ENCODE data around the gene CDK18.

The CDK18 gene

DNA sequence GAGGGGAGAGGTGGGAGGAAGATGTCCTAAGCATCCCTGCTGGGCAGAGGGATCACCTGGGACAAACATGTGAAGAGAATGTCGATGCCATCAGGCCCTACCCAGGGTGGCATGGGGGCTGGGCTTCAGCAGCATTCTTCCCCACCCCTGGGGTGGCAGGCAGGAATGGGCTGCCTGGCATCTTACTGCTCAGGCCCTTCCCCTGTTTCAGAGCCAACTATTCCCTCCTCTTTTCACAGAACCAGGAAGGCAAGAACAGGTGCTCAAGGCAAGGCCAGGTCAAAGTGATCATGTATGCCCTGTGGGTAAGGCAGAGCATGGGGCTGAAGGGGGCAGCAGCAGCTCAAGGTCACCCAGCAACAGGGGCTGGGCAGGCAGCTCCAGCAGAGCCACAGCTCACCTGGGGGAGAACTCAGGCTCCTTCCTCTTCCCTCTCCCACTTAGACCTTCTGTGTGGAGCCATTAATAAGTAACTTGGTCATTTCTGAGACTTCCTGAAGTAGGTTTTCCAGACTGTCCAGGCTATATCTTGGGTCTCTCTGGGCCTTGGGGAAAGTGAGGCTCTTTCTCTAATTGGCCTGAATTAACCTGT, 70.9 kb downstream of the CDK18 start:
- no peak for DNase-seq

DNA sequence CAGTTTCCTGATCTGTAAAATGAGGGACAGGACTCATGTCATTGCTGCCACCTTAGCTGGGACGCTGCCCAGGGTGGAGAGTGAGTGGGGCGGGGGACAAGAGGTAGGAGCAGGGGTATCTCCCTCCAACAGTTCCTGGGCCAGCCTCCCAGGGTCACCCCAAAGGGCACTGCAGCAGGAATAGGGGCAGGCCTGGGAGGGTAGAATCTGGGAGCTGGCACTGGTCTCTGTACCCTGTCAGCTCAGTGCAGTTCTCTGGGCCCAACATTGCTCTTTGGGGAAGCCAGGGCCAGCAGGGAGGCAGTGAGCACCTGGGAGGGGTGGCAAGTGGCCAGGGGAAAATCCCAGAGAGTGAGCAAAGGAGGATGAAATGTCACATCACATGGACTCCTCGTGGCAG, 71.5 kb downstream of the CDK18 start:
- no peak for DNase-seq

DNA sequence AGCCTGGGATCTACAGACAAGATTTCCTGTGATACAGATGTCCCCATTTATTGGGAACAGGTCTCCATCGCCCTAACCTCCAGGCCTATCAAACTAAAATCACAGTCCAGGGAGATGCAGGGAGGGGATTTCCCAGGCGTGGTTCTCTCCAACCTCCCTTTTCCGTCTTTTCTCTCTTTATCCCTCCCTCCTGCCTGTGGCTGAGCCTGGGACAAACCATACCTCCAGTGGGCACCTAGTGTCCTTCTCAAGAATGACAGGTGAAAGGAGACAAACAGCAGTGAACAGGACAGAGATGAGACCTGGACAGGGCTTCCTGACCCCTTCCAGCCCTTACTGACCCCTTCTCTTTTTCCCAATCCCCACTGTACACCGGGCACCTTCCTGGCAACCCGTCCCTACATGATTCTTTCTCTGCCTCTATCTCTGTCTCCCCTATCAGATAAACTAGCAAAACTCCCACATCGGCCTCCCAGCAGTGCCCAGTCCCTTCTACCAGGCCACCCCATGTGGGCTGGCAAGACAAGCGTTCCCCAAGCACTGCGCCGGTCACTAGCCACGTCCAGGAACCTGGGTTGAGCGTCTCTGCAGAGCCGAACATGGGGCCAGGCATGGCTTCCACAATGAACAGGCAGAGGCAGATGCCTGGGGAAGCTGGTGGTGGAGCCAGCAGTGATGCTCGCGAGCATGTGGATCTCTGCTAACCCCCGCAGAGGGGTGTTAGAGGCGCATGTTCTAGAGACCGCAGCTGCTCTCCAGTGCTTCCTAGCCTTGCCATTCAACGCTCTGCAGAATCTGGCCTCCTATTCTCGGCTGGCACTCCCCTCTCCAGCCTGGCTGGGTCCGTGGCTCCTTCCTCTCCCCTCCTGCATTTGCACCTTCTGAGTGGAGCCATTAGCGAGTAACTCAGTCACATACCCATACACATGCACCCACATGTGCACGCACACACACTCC, 72.6 kb downstream of the CDK18 start:
- DNase-seq, result no peak

DNA sequence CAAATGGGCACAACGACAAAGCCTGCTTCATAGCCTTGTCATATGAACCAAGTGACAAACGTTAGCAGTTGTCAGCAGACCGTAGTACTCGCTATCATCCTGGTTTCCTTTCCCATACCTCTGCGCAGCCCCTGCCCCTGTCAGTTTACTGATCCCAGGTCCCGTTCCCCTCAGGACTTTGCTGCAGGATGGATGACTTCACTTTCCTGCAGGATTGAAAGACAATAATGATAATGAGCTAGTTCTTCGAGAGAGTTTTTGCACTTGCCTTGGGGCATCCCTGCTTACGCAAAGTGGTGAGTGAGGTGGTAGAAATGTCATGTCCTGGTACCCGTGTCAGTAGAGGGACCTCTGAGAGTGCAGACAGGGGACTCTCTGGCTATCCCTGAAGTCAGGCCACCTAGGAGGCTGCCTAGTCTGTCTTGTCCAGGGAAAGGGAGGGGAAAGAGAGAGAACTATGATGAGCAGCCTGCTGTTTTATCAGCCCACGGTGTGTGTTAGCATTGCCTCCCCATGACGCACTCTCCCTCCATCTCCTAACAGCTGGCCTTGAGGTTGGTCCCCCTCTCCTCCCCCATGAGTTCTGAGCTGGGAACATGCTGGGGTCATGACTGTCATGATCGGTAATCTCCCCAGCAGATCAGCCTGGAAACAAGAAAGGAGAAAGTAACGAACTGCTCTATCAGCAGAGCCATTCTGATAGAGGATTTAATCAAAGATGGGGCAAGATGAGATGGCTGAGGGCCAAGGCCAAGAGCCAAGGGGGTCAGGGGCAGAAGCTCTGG, 73.6 kb downstream of the CDK18 start:
- no peak for DNase-seq

DNA sequence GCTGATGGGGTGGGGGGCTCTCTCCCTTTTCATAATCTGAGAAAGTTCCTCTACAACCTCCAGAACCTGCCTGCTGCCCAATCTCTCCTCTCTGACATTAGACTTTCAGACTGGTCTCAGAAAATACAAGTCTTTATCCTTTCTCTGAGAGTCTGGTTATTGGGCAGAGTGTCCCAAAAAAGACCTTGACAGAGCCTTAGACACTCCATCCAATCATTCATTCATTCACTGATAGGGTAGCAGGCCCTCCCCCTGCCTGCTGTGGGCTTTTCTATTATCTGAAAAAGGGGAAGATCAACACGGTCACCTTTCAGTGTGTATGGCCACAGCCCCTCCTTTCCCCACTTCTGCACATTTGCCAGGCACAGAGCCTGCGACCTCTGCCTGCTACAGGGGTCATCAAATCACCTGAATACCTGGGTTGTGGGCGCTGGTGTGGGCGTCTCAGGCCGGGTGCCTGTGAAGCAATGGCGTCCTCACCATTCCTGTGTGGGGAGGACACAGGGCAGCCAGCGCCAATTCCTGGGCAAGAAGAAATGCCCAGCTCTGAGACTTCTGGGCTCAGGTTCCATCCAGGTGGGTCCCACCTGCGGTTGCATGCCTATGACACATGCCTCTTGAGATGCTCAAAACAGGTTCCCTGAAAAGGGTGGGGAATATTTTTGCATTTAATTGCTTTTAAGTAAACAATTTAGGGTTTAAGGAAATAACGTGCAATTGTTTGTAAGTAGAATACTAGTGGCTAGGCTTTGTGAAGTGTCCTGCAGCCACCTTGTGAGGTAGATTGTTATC, 74.5 kb downstream of the CDK18 start:
- no peak for DNase-seq

DNA sequence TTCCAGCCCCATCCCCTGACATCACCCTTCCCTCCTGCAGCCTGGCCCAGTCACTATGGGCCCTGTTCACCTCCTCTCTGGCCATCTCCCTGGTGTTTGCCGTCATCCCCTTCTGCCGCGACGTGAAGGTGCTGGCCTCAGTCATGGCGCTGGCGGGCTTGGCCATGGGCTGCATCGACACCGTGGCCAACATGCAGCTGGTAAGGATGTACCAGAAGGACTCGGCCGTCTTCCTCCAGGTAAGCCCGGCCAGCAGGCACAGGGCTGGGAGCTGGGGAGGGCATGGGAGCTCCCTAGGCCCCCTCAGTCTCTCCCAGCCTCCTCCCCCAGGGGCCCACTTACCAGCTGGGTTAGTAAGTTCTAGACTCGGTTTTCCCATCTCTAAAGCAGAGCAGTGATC, 75.2 kb downstream of the CDK18 start:
- DNase-seq, result no peak

DNA sequence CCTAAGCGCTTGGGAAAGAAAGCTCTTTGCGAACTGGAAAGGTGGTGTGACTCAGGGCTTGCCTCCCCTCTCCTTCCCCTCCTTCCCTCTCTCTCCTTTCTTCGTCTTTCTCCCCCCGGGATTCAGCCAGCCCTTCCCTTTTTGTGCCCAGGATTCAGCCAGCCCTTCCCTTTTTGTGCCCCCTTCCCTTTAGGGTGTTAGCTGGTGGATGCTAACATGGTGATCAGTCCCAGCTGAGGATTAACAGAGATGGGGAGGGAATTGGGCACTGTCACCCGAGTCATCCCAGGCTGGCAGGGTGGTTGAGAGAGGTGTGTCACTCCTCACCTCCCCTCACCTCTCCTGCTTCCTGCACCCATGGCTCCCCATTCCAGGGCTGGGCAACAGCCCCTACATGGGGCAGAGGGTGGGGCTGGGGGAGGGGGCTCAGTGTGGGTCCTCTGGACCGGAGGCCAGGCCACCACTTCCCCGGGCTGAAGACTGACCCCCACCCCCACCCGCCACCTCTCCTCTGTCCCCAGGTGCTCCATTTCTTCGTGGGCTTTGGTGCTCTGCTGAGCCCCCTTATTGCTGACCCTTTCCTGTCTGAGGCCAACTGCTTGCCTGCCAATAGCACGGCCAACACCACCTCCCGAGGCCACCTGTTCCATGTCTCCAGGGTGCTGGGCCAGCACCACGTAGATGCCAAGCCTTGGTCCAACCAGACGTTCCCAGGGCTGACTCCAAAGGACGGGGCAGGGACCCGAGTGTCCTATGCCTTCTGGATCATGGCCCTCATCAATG, 75.9 kb downstream of the CDK18 start:
- no peak for DNase-seq

DNA sequence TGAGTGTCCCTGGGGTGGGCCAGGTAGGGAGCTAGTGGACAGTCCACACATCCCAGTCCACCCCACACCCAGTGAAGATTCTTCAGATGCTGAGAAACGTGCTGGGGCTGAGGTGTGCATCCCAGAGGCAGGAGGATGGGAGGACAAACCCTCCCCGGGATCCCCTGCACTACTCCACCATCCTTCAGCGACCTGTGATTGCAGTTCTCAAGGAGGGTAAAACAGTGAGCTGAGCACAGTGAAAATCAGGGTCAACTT, 76.4 kb downstream of the CDK18 start:
- DNase-seq, result no peak

DNA sequence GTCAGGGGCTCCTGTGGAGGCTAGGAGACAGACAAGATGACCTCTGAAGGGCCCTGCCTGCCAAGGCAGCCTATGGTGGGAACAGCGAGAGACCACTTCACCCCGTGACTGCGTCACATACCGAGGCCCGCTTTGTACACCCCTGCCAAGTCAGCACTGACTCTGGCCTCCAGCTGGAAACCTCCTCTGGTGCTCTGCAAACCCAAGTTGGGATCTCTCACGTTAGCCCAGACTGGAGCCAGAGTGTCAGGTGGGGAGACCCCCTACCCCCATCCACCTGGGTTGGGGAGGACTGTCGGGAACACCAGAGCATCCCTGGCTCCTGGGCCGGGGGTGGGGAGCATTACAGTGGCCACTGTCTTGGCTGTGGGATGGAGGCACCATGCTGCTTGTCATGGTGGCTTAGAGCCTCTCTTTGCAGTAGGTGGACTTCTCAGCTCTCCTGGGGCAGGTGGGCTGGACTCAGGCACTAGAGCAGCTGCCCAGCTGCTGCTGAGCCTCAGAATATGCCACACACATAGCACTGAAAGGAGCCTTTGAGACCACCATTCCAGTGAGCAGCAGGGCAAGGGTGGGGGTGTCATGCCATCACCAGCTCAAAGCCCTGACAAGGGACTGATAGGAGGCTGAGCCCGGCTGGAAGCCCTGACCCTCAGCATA, 77.0 kb downstream of the CDK18 start:
- DNase-seq, result no peak

DNA sequence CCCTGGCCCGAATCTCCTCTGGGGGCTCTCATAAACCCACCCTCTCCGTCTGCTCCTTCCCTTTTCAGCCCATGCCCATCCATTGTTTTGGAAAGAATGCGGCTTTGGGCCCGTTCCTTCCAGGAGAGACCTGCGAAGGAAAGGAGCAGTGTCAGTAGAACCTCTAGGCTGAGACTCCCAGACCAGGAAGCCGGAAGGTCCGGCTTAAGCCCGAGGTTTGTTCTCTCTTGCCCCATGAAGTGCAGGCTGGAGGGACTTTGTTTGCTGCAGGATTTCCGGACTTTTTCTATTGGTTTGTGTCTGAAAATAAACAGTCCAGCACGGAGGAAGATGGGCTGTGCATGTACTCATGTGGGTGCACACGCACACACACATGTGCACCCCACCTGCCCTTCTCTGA, 77.6 kb downstream of the CDK18 start:
- DNase-seq, result no peak
